ENCODE data around the gene TULP4. TPM values are rescaled to one million over a fixed set of nuclear protein-coding genes. Genes with fewer than 3 reads are reported as not detected.
"Not testable (repeated sequence)": the region's sequence is repeated elsewhere in the genome, so short reads cannot be mapped to it uniquely, and the experiment has no call there.

Gene TULP4
- total RNA-seq, 1 donor from 2014 or later: 117 TPM

GRCh38 chr6:158292016-158292415 is 20.2 kb upstream of the TULP4 start:
- Mint-ChIP-seq H3K4me3 (ENCODE audit: unreplicated experiment) (no peak overlapping the region), H3K9me3 (ENCODE audit: unreplicated experiment) (peaks cover 10% of the 10 kb centered on the region), H3K4me1 (ENCODE audit: unreplicated experiment) (peaks cover 4% of the 10 kb centered on the region), H3K27ac (ENCODE audit: unreplicated experiment) (no peak overlapping the region), H3K36me3 (ENCODE audit: low read depth, unreplicated experiment) (peaks cover 24% of the 10 kb centered on the region), H3K27me3 (ENCODE audit: unreplicated experiment) (peaks cover 3% of the 10 kb centered on the region)
- no peak for DNase-seq (ENCODE audit: low spot score)
- no peak for TF ChIP-seq CTCF (IDR thresholded peaks at IDR 0.05; ENCODE audit: unreplicated experiment)

GRCh38 chr6:158293122-158293521 is 19.1 kb upstream of the TULP4 start:
- DNase-seq (ENCODE audit: low spot score): no peak
- Mint-ChIP-seq H3K4me3 (ENCODE audit: unreplicated experiment) (no peak overlapping the region), H3K4me1 (ENCODE audit: unreplicated experiment) (peaks cover 4% of the 10 kb centered on the region), H3K36me3 (ENCODE audit: low read depth, unreplicated experiment) (peaks cover 31% of the 10 kb centered on the region), H3K9me3 (ENCODE audit: unreplicated experiment) (peaks cover 10% of the 10 kb centered on the region), H3K27me3 (ENCODE audit: unreplicated experiment) (peaks cover 3% of the 10 kb centered on the region), H3K27ac (ENCODE audit: unreplicated experiment) (no peak overlapping the region)
- no peak for TF ChIP-seq CTCF (IDR thresholded peaks at IDR 0.05; ENCODE audit: unreplicated experiment)

GRCh38 chr6:158295976-158296853 is 16.1 kb upstream of the TULP4 start:
- not testable (repeated sequence) for H3K27me3 Mint-ChIP-seq (ENCODE audit: unreplicated experiment); DNase-seq (ENCODE audit: low spot score); H3K4me1 Mint-ChIP-seq (ENCODE audit: unreplicated experiment)
- Mint-ChIP-seq H3K4me3 (ENCODE audit: unreplicated experiment) (peak overlapping the region; percentile 85), H3K36me3 (ENCODE audit: low read depth, unreplicated experiment) (peaks cover 44% of the 10 kb centered on the region), H3K9me3 (ENCODE audit: unreplicated experiment) (peaks cover 14% of the 10 kb centered on the region), H3K27ac (ENCODE audit: unreplicated experiment) (peak overlapping the region; percentile 15)

GRCh38 chr6:158296854-158297324 is 15.4 kb upstream of the TULP4 start:
- H3K4me1 Mint-ChIP-seq (ENCODE audit: unreplicated experiment); DNase-seq (ENCODE audit: low spot score); H3K27ac Mint-ChIP-seq (ENCODE audit: unreplicated experiment); H3K27me3 Mint-ChIP-seq (ENCODE audit: unreplicated experiment): not testable (repeated sequence)
- H3K36me3 Mint-ChIP-seq (ENCODE audit: low read depth, unreplicated experiment): peaks cover 44% of the 10 kb centered on the region
- H3K4me3 Mint-ChIP-seq (ENCODE audit: unreplicated experiment): peak overlapping the region; percentile 85
- H3K9me3 Mint-ChIP-seq (ENCODE audit: unreplicated experiment): peaks cover 14% of the 10 kb centered on the region

- H3K27ac Mint-ChIP-seq (ENCODE audit: unreplicated experiment): not testable (repeated sequence)
- H3K9me3 Mint-ChIP-seq (ENCODE audit: unreplicated experiment): peaks cover 14% of the 10 kb centered on the region
Measured at GRCh38 chr6:158297657-158298056, 14.6 kb upstream of the TULP4 start.

GRCh38 chr6:158300306-158301143 is 11.7 kb upstream of the TULP4 start:
- H3K27me3 Mint-ChIP-seq (ENCODE audit: unreplicated experiment); H3K4me1 Mint-ChIP-seq (ENCODE audit: unreplicated experiment); DNase-seq (ENCODE audit: low spot score); H3K27ac Mint-ChIP-seq (ENCODE audit: unreplicated experiment); H3K4me3 Mint-ChIP-seq (ENCODE audit: unreplicated experiment): not testable (repeated sequence)
- Mint-ChIP-seq H3K36me3 (ENCODE audit: low read depth, unreplicated experiment) (peaks cover 32% of the 10 kb centered on the region), H3K9me3 (ENCODE audit: unreplicated experiment) (peaks cover 14% of the 10 kb centered on the region)

More at GRCh38 chr6:158297657-158298056, 14.6 kb upstream of the TULP4 start:
- not testable (repeated sequence) for H3K4me3 Mint-ChIP-seq (ENCODE audit: unreplicated experiment); H3K4me1 Mint-ChIP-seq (ENCODE audit: unreplicated experiment); H3K27me3 Mint-ChIP-seq (ENCODE audit: unreplicated experiment); DNase-seq (ENCODE audit: low spot score)
- peaks cover 44% of the 10 kb centered on the region for H3K36me3 Mint-ChIP-seq (ENCODE audit: low read depth, unreplicated experiment)

- H3K4me1 Mint-ChIP-seq (ENCODE audit: unreplicated experiment); H3K27ac Mint-ChIP-seq (ENCODE audit: unreplicated experiment); H3K9me3 Mint-ChIP-seq (ENCODE audit: unreplicated experiment); H3K27me3 Mint-ChIP-seq (ENCODE audit: unreplicated experiment); H3K4me3 Mint-ChIP-seq (ENCODE audit: unreplicated experiment); DNase-seq (ENCODE audit: low spot score): not testable (repeated sequence)
- peaks cover 25% of the 10 kb centered on the region for H3K36me3 Mint-ChIP-seq (ENCODE audit: low read depth, unreplicated experiment)
Measured at GRCh38 chr6:158301561-158301960, 10.7 kb upstream of the TULP4 start.

GRCh38 chr6:158302195-158302796 is 10.0 kb upstream of the TULP4 start:
- peaks cover 18% of the 10 kb centered on the region for H3K36me3 Mint-ChIP-seq (ENCODE audit: low read depth, unreplicated experiment)
- not testable (repeated sequence) for H3K9me3 Mint-ChIP-seq (ENCODE audit: unreplicated experiment); H3K4me3 Mint-ChIP-seq (ENCODE audit: unreplicated experiment); DNase-seq (ENCODE audit: low spot score); H3K4me1 Mint-ChIP-seq (ENCODE audit: unreplicated experiment); H3K27me3 Mint-ChIP-seq (ENCODE audit: unreplicated experiment); H3K27ac Mint-ChIP-seq (ENCODE audit: unreplicated experiment)
